NT2/D1 (cell line): ENCODE measurements around the gene KLHL29.

ENCODE experiments used
- SUZ12 ChIP-seq: IDR thresholded peaks from 2 replicates; pipeline ENCODE4 v1.6.1; 2011; ENCODE audit not compliant: insufficient read length, insufficient read depth; ENCODE audit errors: extremely low read depth
- YY1 ChIP-seq: IDR thresholded peaks from 2 replicates; pipeline ENCODE4 v1.6.1; 2011; ENCODE audit not compliant: insufficient read length, insufficient read depth
- ZNF274 ChIP-seq: IDR thresholded peaks from 2 replicates; pipeline ENCODE4 v1.6.1; 2011; ENCODE audit warnings: mild to moderate bottlenecking, low read depth, low read length

GRCh38 chr2:23753291-23754010 lies 368.5 kb downstream of the KLHL29 start:
- TF ChIP-seq SUZ12 (no peak), ZNF274 (no peak), YY1 (no peak)
